HK-2 (cell line): Measurements from ENCODE around the gene KHDRBS2.
"Not testable (repeated sequence)": the region's sequence is repeated elsewhere in the genome, so short reads cannot be mapped to it uniquely, and the experiment has no call there.

Experiments used
- DNase-seq: peaks from one replicate; pipeline ENCODE4 v3.0.0-alpha.2; 2018; ENCODE audit not compliant: unreplicated experiment

KHDRBS2 gene

DNA sequence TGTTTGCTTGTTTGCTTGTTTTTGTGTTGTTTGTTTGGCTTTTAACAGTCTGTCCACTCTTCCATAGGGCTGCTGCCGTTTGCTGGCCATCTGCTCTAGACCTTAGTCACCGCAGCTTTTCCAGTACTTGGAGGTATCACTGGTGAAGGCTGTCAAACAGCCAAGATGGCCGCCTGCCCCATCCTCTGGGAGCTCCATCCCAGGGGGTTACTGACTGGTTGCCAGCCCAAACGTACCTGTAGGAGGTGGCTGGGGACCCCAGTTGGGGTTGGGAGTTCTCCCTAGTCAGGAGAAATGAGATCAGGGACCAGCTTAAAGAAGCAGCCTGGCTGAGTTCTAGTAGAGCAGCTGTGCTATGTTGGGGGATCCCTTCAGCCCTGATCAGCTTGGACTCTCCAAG lies 418.4 kb downstream of the KHDRBS2 start:
- no peak for DNase-seq

- no peak for DNase-seq
Observed at GRCh38 chr6:61857541-61857940, 428.5 kb downstream of the KHDRBS2 start.

GRCh38 chr6:61841958-61842357 lies 444.1 kb downstream of the KHDRBS2 start:
- DNase-seq, result no peak

DNA sequence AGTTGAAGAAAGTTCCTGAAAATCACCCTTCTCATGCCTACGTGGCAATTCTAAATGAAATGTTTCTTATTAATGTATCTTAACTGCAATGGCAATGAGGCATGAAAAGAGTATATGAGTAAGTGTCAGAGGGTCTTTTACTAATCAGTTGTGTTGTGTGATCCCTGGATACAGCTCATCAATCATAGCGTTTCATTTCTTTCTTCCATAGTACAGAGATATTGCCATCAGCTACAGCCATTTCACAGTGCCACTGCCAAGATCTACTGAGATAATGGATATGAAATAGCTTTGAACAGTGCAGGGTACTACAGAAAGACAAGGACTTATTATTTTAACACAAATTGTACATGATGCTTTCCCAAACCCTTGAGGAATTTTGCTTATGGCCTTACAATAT lies 450.8 kb downstream of the KHDRBS2 start:
- no peak for DNase-seq

GRCh38 chr6:61833176-61833755 lies 452.8 kb downstream of the KHDRBS2 start:
- DNase-seq, result no peak

DNA sequence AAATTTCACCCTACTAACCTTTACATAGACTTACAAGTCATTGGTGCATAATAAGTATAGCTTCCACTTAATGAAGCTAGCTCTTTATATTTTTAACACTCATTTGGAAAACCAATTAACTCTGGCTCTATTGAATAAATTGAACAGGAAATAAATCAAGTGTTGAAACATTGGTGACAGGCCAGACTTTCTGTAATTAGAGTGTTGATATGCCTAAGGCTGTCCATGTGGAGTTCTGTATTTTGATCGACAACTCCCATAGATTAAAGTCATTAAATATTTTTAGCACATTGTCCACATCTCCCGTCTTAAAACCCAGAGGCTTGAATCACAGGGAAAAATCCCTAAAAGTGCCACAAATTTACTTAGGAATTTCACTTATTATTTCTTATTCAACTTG lies 468.3 kb downstream of the KHDRBS2 start:
- no peak for DNase-seq

DNA sequence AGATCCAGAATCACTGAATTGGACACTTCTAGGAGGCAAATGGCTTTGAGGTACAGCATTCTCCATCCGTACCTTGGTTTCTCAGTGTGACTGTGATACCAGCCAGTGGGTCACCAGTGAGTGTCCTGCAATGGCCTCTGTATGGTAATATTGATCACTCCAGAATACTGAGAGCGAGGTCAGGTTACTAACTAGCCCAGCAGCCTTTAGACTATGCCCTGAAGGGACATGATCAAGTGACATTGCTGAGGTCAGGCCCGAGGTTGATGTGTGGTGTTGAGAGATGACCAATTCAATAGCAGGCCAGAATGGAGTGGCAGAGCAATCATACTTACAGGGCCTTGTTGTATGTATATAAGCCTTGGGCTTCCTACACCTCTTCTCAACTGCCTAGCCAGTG lies 476.0 kb downstream of the KHDRBS2 start:
- DNase-seq, result no peak

GRCh38 chr6:61809004-61809595 lies 476.9 kb downstream of the KHDRBS2 start:
- no peak for DNase-seq

DNA sequence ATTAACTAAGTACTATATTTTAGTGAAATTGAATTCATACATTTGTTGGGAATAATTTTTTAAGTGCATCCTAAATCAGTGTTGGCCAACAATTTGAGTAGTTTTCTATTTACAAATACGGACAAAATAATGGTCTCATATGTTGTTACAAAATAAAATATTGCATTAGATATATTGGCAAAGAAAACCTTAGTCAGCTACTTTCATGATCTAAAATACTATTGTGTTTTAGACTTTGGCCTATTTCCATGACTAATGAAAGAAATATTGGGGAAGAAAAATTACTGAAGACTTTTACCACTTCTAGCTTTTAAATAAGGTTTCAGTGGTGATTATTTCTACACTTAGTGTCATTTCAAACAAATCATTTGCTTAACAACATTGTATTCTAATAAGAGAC lies 498.0 kb downstream of the KHDRBS2 start:
- DNase-seq, result no peak

GRCh38 chr6:61769446-61769845 lies 516.6 kb downstream of the KHDRBS2 start:
- not testable (repeated sequence) for DNase-seq

- no peak for DNase-seq
Observed at GRCh38 chr6:61755739-61756138, 530.3 kb downstream of the KHDRBS2 start.

GRCh38 chr6:61751986-61752385 lies 534.0 kb downstream of the KHDRBS2 start:
- no peak for DNase-seq

GRCh38 chr6:61745994-61746393 lies 540.0 kb downstream of the KHDRBS2 start:
- DNase-seq, result no peak

DNA sequence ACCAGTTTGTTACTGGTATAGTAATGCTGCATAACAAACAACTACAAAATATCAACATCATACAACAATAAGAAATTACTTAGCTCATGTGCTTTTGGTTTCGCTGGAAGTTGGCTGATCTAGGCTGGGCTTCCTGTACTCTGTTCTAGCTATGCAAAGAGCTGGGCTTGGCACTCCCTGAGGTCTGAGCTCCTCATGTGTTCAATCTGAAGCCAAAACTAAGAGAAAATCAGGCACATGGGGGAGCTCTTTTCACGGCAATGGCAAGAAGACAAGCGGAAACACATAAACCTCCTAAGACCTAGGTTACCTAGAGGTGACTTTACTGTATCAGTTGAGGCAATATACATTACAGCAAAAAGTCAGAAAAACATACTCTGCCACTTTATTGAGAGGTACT lies 574.2 kb downstream of the KHDRBS2 start:
- DNase-seq, result no peak

GRCh38 chr6:61688165-61688564 lies 597.9 kb downstream of the KHDRBS2 start:
- no peak for DNase-seq

- DNase-seq, result no peak
Observed at GRCh38 chr6:61682562-61682961, 603.5 kb downstream of the KHDRBS2 start.

- DNase-seq, result no peak
Observed at GRCh38 chr6:61679625-61680024, 606.4 kb downstream of the KHDRBS2 start.

DNA sequence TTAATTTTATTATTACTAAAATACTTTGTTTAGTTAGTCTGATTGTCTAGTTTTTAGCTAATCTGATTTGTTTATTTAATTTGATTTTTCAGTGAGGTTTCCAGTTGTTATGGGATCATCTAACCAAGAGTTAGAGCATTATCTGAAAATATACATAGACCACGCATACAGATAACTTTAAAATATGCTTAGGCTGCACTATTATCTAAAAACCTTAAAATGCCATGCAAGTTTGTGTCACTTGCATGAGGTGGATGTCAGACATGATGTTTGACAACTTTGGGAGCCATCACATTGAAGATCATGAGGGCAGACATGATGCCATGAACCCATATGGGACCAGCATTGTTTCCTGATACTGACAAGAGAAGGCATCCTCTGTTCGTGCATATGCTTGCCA lies 610.3 kb downstream of the KHDRBS2 start:
- no peak for DNase-seq

GRCh38 chr6:61649845-61650244 lies 636.2 kb downstream of the KHDRBS2 start:
- no peak for DNase-seq

DNA sequence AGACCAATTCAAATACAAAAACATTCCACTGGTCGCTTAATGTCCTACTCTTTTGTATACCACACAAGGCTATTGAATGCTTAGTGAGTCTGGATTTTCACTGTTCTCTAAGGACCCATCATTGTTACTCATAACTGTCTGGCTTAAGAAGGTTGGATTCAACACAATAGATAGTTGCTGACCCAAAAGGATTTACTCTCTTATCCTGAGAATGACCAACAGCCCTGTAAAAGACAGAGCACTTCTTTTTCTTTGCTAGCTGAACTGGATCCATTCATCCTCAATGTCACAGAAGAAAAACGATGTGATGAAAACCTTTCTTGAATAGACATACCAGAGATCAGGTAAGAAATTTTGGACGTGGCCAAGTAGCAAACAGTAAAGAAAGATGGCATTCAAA lies 645.6 kb downstream of the KHDRBS2 start:
- no peak for DNase-seq
